NOMO-1 treated with dmso at 0.1 percent for 144 hours (cell line): Measurements from ENCODE around the gene ACP3.
"Not testable (repeated sequence)": the region's sequence is repeated elsewhere in the genome, so short reads cannot be mapped to it uniquely, and the experiment has no call there.

Source experiments
- DNase-seq: peaks from one replicate; lab custom pipeline; 2025; ENCODE audit not compliant: unreplicated experiment; lab: John Stamatoyannopoulos, UW

Gene ACP3

GRCh38 chr3:132360717-132361116 is 43.5 kb downstream of the ACP3 start:
- DNase-seq: no peak

GRCh38 chr3:132362329-132362728 is 45.1 kb downstream of the ACP3 start:
- no peak for DNase-seq

- no peak for DNase-seq
These were observed 51.3 kb downstream of the ACP3 start for GRCh38 chr3:132368515-132368914.

GRCh38 chr3:132368962-132369361 is 51.8 kb downstream of the ACP3 start:
- no peak for DNase-seq

DNA sequence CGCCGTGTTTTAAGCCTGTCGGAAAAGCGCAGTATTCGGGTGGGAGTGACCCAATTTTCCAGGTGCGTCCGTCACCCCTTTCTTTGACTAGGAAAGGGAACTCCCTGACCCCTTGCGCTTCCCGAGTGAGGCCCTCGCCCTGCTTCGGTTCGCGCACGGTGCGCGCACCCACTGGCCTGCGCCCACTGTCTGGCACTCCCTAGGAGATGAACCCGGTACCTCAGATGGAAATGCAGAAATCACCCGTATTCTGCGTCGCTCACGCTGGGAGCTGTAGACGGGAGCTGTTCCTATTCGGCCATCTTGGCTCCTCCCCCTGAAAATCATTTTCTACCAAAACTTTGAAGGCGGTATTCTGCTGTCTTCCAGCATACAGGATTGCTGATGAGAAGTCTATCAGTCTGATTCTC is 59.7 kb downstream of the ACP3 start:
- DNase-seq: not testable (repeated sequence)

DNA sequence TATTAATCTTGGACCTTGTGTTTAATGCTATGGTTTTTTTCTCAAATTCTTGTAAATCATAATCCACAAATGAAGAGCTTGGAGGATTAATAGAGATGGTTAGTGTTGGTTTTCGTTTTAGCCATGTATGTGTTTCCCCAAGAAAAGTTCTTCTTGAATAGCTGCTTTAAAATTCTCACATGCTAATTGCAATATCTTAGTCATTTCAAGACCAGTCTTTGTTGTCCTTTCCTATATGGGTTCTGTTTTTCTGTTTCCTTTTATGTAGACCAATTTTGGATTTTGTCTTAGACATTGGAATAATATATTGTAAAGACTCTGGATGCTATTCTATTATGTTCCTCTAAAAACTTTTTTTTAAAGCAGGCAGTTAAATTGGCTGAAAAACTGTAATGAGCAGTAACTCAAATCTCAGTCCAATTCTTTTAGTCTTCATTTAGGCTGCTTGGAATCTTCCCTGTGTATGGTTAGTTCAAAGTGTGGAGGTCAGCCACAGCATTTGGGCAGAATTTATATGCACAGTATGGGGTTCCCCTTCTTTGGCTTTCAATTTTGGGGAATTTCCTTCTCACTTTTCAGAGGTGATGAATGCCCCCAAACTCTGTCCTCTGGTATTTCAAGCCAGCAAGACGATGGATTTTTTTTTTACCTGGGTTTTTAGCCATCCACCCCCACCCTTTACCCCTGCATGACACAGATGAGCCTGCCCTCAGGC is 61.0 kb downstream of the ACP3 start:
- DNase-seq: no peak

GRCh38 chr3:132378846-132379245 is 61.6 kb downstream of the ACP3 start:
- no peak for DNase-seq

GRCh38 chr3:132380920-132381319 is 63.7 kb downstream of the ACP3 start:
- DNase-seq: no peak

GRCh38 chr3:132381348-132381944 is 64.2 kb downstream of the ACP3 start:
- no peak for DNase-seq

GRCh38 chr3:132382267-132382666 is 65.1 kb downstream of the ACP3 start:
- no peak for DNase-seq

- no peak for DNase-seq
These were observed 65.5 kb downstream of the ACP3 start for GRCh38 chr3:132382688-132383194.

GRCh38 chr3:132386259-132386658 is 69.1 kb downstream of the ACP3 start:
- DNase-seq: no peak

- DNase-seq: not testable (repeated sequence)
These were observed 75.5 kb downstream of the ACP3 start for GRCh38 chr3:132392675-132393074.

- DNase-seq: no peak
These were observed 77.1 kb downstream of the ACP3 start for GRCh38 chr3:132394320-132394719.

DNA sequence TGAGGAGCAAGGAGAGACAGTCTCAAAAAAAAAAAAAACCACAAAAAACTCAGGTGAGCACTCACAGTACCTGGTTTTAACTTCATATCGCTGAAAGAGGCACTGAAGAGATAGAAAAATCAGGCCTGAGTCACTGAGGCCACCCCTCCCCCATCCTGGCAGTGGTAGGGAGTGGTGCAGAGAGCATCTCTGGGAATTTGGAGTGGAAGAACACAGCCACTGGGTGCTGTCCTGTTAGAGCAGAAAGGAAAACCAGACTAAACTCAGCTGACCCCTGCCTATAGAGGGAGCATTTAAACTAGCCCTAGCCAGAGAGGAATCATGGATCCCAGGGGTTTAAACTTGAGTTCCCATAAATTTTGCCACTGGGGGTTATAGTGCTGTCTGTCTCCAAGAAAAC is 77.9 kb downstream of the ACP3 start:
- DNase-seq: no peak

GRCh38 chr3:132396255-132396654 is 79.0 kb downstream of the ACP3 start:
- no peak for DNase-seq

DNA sequence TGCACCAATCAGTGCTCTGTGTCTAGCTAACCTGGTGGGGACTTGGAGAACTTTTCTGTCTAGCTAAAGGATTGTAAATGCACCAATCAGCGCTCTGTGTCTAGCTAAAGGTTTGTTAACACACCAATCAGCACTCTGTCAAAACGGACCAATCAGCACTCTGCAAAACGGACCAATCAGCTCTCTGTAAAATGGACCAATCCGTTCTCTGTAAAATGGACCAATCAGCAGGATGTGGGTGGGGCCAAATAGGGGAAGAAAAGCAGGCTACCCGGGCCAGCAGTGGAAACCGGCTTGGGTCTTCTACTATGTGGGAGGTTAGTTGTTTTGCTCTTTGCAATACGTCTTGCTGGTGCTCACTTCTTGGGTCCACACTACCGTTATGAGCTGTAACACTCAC is 79.6 kb downstream of the ACP3 start:
- DNase-seq: not testable (repeated sequence)

DNA sequence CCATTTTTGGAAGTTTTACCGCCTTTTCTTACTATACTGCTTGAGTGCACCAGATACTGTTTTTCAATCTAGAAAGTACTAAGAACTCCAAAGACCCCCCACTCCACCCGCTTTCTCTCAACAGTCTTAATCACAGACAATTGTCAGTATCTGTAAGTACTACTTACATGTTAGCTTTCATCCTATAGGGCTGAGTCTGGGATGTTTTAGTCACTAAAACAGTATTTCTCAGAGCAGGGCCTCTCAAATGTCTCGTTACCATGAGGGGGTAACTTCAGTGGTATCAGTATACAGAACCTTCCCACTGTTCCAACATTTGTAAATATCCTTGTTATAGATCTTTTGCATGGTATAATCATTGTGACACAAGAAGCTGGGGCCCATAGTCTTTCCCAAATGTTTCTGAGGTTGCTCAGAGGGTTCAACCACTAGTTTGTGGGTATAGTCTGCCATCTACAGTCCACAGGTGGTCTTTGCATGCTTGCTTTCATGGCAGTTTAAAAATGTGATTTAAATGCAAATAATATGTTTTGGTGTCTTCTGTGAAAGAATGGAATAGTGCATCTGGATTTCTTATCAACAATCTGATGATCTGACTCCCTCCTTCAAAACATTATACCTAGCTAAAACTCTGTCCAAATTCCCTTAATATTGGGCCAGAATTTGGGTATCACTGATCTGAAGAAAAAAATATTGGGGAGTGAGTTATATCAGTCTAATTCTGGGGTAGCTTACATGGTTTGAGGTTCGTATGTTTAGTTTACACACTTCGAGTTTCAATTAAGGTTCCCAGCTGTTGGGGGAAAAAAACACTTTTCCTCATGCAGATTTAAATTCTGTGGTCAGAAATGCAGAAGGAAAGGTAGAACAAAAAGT is 82.1 kb downstream of the ACP3 start:
- peak; percentile 60 for DNase-seq

GRCh38 chr3:132401255-132401654 is 84.0 kb downstream of the ACP3 start:
- no peak for DNase-seq

DNA sequence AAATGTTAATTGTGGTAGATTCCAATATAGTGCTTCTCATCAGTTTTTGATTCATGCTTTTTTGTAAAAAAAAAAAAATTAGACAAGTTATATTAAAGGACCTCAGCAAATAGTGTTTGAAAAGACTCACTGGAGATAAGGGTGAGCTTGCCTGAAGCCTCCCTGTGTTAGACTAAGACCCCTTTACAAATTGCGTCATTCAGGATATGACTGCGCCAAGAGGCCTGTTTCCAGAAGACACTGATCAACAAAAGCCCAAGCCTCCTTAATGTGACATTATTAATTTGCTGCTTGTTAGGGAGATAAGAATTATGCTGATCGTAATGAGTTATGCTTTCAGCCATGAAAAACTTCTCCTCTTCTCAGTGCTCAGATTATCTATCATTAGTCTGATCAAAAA is 87.1 kb downstream of the ACP3 start:
- no peak for DNase-seq

DNA sequence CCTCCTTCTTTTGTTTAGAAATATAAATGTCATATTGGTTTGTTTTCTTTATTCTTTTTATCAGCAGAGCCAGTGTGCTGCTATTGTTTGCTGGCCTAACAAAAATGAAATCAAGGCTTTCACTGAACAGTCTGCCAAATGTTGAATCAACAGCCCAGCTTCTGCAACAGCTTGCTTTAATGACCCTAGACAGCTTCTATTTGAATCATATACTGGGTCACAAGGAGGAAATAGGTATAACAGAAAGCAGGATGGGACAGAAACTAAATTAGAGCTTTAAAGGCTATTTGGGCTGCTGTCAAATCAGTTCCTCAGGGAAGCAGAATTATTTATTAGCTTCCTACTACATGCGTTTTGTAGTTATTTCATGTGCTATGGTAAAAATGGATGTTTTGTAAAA is 88.0 kb downstream of the ACP3 start:
- no peak for DNase-seq
